Measurements from ENCODE around the gene GTF2H4.
"Not testable (repeated sequence)": the region's sequence is repeated elsewhere in the genome, so short reads cannot be mapped to it uniquely, and the experiment has no call there.

The GTF2H4 gene

DNA sequence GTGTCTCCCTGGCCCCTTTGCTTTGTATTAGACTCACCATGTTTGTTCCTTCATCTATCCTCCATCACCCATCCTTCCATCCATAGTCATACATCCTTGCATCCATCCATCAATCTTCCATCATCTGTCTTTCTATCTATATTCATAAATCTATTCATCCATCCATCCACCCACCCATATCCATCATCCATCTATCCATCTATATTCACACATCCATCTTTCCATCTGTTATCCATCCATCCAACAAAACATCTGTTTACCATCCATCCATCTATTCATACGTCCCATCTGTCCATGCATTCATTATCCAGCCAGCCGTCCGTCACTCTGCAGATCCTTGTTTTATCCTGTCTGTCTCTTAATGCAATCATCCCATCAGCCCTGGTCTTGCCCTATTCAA lies 13.1 kb upstream of the GTF2H4 start:
- DNase-seq (ENCODE audit: low read depth in 2 of 2) = no peak

DNA sequence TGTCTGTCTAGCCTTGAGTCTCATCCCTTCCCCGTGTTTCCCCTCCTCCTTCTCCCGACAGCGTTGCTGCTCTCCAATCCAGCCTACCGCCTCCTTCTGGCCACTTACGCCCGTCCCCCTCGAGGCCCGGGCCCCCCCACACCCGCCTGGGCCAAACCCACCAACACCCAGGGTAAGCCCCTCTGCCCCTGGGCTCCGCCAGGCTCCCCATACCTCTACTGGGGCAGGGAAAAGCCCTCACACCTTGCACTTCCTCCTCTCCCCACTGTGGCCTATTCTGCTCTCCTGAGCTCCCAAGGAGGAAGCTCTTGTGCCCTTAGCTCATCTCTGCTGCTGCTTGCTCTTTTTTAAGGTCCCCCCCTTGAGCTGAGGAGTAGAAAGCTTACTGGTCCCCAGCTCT lies 12.7 kb upstream of the GTF2H4 start:
- DNase-seq (ENCODE audit: low read depth in 2 of 2) = no peak

DNA sequence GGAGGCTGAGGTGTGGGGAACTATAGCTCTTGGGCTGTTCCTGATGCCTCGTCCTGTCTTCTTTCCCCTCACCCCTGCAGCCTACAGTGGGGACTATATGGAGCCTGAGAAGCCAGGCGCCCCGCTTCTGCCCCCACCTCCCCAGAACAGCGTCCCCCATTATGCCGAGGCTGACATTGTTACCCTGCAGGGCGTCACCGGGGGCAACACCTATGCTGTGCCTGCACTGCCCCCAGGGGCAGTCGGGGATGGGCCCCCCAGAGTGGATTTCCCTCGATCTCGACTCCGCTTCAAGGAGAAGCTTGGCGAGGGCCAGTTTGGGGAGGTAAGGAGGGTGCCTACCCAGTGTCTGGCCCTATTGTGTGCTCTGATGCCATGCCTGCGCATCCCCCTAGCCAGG lies 11.5 kb upstream of the GTF2H4 start:
- no peak for DNase-seq (ENCODE audit: low read depth in 2 of 2)

DNA sequence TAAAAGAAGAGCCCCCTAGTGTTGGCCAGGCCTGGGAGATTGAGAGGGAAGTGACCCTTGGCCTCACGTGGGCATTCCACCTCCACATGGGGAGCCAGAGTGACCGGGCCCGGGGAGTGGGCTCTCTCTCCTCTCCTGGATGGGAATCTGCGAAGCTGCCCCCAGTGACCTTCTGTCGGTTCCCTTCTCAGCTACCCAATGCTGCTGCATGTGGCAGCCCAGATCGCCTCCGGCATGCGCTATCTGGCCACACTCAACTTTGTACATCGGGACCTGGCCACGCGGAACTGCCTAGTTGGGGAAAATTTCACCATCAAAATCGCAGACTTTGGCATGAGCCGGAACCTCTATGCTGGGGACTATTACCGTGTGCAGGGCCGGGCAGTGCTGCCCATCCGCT lies 10.1 kb upstream of the GTF2H4 start:
- DNase-seq (ENCODE audit: low read depth in 2 of 2) = no peak

DNA sequence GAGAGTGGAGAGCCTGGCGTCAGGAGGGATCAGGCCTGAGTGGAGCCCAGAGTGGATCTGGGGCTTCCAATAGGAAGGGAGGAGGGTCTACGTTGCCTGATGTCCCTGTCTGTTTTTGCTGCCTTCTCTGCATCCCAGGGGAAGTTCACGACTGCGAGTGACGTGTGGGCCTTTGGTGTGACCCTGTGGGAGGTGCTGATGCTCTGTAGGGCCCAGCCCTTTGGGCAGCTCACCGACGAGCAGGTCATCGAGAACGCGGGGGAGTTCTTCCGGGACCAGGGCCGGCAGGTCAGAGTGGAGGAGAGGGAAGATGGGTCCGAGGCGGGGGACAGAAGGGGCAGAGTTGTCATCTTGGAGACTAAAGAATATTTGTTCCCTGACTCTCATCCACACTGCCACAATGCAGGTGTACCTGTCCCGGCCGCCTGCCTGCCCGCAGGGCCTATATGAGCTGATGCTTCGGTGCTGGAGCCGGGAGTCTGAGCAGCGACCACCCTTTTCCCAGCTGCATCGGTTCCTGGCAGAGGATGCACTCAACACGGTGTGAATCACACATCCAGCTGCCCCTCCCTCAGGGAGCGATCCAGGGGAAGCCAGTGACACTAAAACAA lies 9.2 kb upstream of the GTF2H4 start:
- DNase-seq (ENCODE audit: low read depth in 2 of 2) = no peak

DNA sequence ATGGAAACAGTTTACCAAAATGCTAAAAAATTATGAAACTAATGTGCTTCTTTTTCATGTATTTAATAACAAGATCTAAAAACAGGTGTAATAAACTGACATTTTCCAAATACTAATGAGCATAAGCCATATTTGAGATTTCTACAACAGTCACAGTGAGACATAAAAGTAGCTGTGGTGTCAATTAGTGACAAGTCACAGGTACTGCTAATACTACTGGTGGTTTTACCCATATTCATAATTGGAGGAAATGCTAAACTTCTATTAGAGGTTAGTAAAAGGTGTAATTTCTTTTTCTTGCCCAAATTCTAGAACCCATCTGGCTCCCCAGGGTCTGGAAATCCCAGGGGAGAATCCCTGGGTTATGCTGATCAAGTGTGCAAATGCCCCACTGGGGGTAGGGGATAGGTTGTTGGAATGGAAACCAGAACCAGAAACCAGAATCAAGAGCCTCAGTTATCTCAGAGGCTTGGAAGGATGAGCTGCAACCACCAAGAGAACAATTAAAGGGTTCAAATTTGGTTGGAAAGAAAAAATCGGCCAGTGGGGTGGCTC lies 7.1 kb upstream of the GTF2H4 start:
- DNase-seq (ENCODE audit: low read depth in 2 of 2) = no peak

DNA sequence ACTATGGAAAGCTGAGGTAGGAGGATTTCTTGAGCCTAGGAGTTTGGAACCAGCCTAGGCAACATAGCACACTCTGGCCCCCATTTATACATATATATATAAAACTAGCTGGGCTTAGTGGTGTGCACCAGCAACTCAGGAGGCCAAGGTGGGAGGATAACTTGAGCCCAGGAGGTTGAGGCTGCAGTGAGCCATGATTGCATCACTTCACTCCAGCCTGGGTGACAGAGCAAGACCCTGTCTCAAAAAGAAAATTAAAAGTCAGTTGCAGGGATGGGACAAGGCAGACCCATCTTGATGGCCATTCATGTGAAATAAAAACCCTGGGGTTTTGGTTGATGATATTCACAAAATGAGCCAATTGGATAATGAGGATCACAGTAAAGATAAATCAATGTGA lies 6.6 kb upstream of the GTF2H4 start:
- DNase-seq (ENCODE audit: low read depth in 2 of 2) = no peak

DNA sequence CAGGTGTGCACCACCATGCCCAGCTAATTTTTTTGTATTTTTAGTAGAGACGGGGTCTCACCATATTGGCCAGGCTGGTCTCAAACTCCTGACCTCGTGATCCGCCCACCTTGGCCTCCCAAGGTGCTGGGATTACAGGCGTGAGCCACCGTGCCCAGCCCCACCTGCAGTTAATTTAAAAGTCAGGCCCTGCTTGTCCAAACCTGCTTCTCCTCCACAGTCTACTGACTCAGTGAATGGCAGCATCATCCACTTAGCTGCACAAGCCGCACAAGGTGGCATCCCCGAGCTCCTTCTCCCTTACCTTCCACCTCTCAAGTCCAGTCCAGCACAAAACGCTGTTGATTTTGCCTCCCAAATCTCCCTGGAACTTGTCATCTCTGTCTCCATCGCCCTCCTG lies 5.8 kb upstream of the GTF2H4 start:
- not testable (repeated sequence) for DNase-seq (ENCODE audit: low read depth in 2 of 2)

DNA sequence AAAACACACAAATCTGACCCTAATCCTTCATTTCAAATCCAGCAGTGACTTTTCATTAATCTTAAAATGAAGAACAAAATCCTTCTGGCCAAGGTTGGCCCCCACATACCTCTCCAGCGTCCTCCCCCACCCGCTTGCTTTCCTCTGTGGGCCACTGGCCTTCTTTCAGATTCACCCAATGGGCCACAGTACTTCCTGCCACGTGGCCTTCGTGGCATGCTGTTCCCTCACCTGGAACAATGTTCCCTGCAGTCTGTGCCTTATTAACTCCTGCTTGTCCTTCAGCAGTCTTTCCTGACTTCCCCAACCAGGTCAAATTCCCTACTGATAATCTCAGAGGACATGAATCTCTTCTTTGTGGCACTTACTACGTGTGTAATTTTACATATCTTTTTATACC lies 5.3 kb upstream of the GTF2H4 start:
- DNase-seq (ENCODE audit: low read depth in 2 of 2) = no peak

DNA sequence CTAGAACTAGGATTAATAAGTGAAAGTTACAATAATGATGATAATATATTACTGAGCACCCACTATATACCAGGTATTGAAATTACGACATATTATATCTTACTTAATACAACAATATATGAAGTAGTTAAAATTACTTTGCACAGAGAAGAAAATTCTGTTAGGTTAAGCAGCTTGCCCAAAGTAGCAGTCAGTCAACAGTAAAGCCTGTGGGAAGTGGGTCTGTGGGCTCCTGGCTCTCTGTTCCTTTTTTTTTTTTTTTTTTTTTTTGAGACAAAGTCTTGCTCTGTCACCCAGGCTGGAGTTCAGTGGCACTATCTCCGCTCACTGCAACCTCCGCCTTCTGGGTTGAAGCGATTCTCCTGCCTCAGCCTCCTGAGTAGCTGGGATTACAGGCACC lies 4.8 kb upstream of the GTF2H4 start:
- no peak for DNase-seq (ENCODE audit: low read depth in 2 of 2)

DNA sequence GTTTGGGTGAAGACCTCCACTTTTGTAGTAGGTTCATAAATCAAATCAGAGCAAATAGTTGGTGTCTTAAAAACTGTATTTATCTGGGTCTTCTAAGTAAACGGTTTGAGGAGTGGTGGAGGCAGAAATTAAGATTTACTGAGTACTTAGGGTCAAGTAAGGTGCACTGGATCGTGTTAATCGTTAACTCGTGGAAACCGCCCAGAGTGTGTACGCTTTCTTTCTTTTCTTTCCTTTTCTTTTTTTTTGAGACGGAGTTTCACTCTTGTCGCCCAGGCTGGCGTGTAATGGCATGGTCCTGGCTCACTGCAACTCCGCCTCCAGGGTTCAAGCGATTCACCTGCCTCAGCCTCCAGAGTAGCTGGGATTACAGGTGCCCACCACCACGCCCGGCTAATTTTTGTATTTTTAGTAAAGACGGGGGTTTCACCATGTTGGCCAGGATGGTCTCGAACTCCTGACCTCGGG lies 683 bp upstream of the GTF2H4 start:
- not testable (repeated sequence) for DNase-seq (ENCODE audit: low read depth in 2 of 2)

DNA sequence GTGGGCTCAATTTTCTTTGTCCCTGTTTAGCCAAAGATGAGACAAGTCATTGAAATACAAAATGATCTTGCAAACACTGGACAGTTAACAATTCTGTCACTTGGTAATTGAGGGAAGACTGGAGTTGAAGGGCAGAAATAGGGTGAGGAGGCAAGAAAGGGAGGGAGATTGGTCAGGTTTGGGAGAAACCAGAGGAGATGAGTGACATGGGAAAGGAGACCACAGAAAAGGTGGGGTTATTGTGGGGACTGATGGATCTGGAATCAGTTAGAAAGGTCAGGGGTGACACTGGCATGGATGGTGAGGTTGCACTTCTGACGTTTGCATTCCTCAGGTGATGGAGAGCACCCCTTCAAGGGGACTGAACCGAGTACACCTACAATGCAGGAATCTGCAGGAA lies 693 bp downstream of the GTF2H4 start:
- no peak for DNase-seq (ENCODE audit: low read depth in 2 of 2)

DNA sequence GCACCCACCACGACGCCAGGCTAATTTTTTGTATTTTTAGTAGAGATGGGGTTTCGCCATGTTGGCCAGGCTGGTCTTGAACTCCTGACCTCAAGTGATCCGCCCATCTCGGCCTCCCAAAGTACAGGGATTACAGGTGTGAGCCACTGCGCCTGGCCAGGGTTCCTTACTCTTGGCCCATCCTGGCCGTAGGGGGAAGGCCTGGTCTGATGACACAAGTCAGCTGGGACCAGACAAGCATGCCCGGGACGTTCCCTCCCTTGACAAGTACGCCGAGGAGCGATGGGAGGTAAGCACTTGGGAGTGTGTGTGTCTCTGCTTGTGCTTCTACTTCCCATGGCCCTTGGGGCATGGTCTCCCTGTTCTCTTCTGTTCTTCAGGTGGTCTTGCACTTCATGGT lies 2.5 kb downstream of the GTF2H4 start:
- DNase-seq (ENCODE audit: low read depth in 2 of 2) = not testable (repeated sequence)

DNA sequence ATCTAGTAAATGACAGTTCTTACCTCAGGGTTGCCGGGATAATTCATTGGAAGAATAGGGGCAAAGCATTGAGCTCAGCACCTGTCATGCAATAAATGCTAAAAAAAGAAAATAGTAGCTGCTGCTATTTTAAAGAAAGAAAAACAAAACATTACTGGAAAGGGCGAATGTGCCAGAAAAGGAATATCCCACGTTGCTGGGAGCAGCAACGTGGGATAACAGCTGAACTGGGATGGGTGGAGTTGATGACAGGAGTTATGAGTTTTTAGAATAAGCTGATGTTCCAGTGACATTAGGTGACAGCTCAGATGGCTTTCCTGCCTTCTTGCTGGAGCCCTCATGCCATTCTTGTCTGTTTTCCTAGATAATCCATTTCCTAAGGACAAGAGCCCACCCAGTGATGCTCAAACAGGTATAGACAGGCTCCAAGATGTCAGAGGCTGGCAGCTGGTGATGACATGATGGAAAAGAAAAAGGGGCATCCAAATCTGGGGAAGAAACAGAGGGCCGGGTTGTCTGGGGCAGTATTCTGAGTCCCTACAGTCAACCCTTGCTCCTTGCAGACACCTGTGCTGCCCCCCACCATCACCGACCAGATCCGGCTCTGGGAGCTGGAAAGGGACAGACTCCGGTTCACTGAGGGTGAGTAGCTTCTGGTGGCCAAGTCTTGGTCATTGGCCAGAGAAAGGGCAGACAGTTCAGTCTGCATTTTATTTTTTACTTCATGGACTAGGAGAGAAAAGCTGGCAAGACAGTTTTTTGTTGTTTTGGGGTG lies 4.9 kb downstream of the GTF2H4 start:
- no peak for DNase-seq (ENCODE audit: low read depth in 2 of 2)

DNA sequence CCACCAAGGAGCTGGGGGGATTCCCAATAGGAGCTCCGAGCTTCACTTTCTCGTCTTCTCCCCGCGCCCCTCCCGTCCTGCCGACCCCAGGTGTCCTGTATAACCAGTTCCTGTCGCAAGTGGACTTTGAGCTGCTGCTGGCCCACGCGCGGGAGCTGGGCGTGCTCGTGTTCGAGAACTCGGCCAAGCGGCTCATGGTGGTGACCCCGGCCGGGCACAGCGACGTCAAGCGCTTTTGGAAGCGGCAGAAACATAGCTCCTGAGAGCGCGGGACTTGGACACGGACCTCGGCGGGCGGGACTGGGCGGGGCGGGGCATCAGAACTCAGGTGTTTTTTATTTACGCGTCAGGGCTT lies 5.7 kb downstream of the GTF2H4 start:
- DNase-seq (ENCODE audit: low read depth in 2 of 2) = no peak

DNA sequence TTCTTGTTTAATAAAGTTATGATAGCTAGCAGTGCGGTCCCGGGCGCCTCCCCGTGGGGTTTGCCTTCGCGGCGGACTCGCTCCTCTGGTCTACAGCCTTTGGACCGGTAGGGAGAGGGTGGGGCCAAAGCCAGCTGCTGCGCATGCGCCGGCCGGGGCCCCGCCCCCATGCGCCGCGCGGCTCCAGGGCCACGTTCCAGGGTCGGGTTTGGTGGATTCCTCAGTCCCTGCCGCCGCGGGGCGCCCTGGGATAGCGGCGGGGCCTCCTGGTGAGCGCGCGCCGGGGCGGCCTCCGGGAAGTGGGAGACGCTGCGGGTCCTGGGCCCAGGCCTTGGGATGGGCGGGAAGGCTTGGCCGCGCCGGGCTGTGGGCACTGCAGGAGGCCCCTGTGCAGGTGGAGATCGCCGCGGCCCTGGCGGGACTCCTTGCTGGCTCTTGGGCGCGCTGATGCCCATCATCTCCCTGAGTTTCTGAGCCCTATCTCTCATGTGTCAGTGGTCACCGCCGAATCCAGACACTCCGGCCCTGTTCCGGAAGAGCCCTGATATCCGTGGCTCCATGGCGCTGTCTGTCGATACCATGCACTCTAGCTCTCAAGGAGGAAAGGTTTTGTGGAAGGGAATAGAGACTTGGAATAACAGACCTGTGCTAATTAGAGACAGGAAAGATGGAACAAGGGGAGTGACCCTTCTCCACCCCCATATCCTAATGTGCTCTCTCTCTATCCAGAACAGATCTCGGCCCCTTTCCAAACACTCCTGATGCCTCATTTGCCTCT lies 6.3 kb downstream of the GTF2H4 start, which contains the start of gene VARS2:
Gene VARS2, plus strand, starts transcription at position 163 of the 778 bp plus-strand sequence. Its CDS starts 599 bp downstream, at position 762.
- DNase-seq (ENCODE audit: low read depth in 2 of 2) = peak; percentile 71 to 79

DNA sequence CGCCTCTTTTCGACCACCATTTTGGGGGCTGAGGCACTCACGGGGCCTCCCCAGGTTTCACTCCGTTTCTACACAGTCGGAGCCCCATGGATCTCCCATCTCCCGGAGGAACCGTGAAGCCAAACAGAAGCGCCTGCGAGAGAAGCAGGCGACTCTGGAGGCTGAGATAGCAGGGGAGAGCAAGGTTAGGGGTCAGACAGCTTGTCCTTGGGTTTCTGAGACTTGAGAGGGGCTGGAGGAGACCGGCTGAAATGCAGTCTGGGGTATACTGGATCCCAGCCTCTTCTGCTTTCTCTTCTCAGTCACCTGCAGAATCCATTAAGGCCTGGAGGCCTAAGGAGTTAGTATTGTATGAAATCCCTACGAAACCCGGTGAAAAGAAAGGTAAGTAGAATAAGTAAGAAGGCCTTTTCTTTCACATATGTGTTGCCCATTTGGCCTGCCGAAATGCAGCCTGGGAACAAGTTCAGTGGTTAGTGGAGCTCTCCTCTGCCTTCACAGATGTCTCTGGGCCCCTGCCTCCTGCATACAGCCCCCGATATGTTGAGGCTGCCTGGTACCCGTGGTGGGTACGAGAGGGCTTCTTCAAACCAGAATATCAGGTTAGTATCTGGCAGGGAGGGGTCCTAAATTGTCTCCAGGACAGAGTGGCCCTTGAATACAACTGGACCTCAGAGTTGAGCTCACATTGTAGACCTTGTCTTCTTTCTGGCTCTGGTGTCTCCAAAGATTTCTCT lies 7.0 kb downstream of the GTF2H4 start:
- DNase-seq (ENCODE audit: low read depth in 2 of 2) = no peak

DNA sequence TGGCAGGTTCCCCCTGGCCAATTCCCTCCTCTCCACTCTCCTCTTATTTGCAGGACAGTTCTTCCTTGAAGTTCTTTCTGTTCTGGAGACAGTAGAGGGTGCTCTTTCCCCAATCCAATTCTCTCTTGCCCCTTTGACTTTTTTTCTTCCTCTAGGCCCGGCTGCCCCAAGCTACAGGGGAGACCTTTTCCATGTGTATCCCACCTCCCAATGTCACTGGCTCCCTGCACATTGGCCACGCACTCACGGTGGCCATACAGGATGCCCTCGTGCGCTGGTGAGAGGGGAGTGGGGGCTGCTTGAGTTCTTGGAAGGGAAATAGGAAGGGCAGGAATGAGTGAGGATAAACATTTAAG lies 7.6 kb downstream of the GTF2H4 start:
- DNase-seq (ENCODE audit: low read depth in 2 of 2) = no peak

DNA sequence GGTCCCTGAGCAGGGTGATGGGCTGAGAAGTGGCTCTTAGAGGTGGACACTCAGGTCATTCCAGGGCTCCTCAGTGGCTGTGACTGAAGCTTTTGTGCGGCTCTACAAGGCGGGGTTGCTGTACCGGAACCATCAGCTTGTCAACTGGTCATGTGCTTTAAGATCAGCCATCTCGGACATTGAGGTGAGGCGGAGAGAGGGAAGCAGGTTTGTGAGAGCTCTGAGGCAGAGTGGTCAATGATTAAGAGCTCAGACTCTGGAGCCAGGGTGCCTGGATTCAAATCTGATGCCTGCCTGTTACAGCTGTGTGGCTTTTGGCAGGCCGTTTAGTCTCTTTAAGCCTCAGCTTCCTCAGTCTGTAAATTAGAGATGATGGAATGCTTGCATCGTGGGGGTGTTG lies 9.0 kb downstream of the GTF2H4 start:
- no peak for DNase-seq (ENCODE audit: low read depth in 2 of 2)

DNA sequence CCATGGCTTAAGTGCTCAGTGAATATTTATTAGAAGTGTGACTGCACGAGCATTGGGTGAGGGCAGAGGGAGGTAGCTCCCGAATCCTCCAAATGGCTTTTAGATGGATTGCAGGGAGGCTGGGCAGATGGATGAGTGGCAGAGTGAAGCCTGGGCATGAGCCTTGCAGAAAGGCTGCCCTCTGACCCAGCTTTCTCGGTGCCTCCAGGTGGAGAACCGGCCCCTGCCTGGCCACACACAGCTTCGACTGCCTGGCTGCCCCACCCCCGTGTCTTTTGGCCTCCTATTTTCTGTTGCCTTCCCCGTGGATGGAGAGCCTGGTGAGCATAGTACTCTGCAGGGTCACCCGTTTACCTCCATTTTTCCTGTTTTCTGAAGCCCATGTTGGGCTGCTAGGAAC lies 9.5 kb downstream of the GTF2H4 start:
- DNase-seq (ENCODE audit: low read depth in 2 of 2) = no peak

DNA sequence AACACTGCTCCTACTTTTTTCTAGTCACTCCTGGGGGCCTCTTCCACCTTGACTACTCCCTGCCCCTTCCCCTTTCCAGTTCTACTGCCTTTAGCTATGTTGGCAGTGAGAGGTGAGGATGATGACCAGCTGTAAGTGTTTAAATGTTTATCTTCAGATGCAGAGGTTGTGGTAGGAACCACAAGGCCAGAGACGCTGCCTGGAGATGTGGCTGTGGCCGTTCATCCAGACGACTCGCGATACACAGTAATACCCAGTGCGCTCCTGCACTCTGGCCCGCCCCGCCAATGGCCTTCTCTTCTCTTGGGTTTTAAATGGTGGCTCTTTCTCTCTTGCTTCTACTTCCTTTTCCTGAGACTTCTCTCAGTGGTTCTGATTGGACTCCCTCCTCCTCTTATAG lies 10.7 kb downstream of the GTF2H4 start:
- no peak for DNase-seq (ENCODE audit: low read depth in 2 of 2)

DNA sequence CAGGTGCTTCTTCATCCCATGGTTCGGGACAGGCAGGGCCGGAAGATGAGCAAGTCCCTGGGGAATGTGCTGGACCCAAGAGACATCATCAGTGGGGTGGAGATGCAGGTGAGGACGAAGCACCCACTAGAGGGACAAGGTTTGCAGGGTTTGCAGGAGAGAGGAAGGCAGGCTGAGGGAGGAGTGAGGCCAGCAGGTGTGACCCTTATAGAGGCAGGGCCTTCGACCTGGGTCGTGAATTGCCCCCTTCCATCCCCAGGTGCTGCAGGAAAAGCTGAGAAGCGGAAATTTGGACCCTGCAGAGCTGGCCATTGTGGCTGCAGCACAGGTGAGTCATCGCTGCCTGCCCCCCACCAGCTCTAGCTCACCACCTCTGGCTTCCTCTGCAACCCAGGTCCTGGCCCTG lies 14.4 kb downstream of the GTF2H4 start:
- DNase-seq (ENCODE audit: low read depth in 2 of 2) = no peak
